GM21737 (cell line): ENCODE measurements around the gene SPRYD3.

Experiments used
- ATAC-seq: cut with Tn5 transposase; IDR thresholded peaks from one replicate; pipeline ENCODE4 v1.9.1; 2021; ENCODE audit warnings: mild to moderate bottlenecking, moderate library complexity; ENCODE audit not compliant: unreplicated experiment

SPRYD3 gene

DNA sequence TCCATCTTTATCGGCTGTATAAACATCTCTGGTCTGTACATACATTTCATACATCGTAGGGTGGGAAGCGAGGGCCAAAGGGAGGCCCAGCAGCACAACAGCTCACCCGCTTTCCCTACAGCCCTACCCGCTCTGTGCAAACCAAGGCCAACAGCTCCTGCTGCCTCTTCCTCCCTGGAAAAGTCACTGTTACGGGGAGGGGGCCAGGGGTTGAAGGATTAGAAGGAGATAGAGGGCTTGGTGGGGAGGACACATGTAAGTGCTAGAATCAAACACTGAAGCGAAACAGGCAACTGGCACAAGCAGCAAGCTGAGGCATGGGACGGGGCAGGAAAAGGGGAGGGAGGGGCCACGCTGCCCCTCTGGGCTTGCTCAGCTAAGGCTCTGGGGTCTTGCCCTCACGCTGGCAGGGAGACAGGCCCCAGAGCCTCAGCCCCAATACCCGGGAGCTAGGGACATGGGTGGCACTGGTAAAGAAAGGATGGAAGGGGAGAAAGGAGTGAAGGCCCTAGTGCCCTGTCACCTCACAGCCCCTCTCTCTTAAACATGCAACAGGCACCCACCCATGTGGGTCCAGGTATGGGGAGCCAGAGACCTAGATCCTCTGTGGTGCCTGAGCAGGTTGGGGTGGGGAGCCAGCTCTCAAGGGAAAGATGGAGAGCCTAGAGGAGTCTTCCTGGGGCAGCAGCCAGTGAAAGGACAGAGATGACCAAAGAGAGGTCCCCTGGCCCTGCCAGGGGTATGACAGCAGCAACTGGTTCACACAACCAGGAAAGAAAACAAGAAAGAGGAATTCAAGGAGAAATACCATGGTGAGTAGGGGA is 14.4 kb downstream of the SPRYD3 start:
- ATAC-seq, result no peak

DNA sequence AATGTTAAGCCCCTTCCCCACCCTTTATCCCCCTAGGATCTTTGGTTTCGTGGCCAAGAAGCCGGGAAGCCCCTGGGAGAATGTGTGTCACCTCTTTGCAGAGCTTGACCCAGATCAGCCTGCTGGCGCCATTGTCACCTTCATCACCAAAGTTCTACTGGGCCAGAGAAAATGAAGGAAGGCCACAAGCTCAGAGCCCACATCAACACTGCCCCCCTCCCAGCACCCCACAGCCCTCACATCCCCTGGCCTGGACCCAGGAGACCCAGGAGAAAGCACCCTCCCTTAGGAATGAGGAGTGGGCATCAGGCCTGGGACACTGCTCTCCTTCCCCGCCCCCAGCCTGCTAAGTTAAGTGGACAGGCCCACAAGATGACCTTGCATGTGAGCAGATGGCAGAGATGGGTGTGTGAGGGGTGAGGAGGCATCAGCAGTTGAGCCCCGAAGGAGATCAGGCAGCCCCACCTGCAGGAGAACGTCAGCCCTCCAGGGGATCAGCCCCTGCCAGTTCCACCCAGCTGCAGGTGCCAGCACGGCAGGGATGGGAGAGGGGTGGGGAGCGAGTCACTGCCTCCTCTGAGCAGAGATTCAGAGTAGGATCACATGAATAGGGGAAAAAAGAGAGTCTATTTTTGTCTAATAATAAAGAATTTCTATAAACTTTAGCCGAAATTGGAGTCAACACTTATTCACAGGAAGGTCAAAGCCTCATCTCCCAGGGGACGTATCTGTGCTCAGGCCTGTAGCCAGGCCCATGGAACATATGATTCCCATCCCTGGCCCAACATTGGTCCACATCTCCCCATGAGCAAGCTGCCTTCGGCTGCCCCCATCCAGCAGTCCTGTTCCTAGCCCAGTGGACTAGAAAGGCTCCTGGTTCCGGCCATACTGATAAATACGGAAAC is 15.2 kb downstream of the SPRYD3 start:
- ATAC-seq, result no peak

DNA sequence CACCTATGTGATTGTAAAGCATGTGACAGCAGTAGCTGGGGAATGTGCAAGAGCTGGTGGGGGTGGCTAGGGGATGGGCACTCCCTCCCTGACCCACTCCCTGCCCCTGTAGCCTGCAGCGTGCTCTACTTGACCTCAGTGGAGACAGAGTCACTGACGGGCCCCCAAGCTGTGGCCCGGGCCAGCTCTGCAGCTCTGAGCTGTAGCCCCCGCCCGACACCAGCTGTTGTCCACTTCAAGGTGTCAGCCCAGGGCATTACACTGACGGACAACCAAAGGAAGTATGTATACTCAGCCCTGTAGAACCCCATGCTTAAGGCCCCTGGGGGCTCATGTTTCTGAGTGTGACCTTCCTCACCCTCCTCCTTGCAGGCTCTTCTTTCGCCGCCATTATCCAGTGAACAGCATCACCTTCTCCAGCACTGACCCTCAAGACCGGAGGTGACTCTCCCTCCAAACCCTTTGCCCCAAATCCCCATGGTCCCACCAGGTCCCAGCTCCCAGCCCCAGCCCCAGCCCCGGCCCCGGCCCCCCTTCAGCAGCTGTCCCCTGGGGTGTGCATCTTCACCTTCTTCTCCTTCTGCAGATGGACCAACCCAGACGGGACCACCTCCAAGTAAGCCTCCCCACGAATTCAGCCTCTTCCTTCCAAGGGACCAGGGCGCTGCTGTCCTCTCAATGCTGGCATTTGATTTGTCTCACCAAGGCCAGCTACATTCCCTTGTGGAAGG is 16.0 kb downstream of the SPRYD3 start:
- ATAC-seq, result no peak

DNA sequence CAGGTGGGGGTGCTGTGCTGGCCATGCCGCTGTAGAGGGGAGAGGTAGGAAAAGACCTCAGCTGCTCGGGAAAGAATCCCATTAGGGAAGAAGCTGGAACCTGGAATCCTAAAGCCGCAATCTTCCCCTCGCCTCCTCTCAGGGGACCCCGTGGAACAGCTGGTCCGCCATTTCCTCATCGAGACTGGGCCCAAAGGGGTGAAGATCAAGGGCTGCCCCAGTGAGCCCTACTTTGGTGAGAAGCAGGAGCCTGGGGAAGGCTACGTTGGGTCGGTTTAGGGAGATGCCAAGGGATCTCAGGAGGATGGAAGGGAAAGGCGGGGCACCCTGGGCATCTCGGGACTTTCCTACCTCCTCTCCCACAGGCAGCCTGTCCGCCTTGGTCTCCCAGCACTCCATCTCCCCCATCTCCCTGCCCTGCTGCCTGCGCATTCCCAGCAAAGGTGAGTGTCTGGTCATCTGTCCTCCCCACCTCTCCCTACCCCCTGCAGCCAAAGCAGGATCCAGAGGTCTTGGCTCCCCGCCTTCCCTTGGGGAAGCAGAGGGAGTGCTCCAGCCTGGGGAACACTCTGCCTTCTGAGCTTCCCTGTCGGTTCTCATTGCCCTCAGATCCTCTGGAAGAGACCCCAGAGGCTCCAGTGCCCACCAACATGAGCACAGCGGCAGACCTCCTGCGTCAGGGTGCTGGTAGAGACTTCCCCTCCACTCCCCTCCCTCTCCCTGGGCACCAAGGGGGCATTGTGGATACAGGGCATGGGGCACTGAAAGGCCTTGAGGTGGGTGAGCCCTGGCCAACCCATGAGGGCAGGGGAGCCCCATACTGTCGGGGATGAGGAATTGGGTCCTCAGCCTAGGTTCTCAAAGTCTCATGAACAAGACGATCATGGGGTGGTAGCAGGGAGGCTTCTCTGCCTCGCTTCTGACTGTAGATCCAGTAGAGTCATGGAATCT is 16.9 kb downstream of the SPRYD3 start:
- ATAC-seq, result no peak

DNA sequence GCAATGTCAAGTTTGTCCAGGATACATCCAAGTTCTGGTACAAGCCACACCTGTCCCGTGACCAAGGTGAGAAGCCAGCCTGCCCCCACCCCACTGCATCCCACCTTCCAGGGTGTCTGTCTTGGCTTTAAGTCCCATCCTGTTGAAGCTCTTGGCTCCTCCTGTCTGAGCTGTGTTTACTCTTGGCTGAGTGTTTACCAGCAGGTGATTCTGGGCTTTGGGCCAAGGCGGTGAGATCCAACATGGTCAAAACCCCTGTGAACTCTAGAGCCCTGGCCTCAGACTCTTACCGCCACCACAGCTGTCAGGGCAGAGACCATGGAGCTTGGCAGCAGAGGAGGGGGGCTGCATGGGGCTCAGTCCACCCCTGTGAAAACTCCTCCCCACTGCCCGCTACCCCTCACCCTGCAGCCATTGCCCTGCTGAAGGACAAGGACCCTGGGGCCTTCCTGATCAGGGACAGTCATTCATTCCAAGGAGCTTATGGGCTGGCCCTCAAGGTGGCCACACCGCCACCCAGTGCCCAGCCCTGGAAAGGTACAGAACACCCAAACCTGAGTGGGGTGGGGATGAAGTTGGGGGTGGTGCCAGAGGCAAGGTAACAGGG is 17.7 kb downstream of the SPRYD3 start:
- ATAC-seq, result no peak

DNA sequence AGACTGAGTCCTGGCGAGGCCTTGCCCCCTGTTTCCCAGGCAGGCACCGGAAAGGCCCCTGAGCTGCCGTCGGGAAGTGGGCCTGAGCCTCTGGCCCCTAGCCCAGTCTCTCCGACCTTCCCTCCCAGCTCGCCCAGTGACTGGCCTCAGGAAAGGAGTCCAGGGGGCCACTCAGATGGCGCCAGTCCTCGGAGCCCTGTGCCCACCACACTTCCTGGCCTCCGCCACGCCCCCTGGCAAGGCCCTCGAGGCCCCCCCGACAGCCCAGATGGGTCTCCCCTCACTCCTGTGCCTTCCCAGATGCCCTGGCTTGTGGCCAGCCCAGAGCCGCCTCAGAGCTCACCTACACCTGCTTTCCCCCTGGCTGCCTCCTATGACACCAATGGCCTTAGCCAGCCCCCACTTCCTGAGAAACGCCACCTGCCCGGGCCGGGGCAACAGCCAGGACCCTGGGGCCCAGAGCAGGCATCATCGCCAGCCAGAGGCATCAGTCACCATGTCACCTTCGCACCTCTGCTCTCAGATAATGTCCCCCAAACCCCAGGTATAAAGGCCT is 18.4 kb downstream of the SPRYD3 start:
- ATAC-seq, result no peak

DNA sequence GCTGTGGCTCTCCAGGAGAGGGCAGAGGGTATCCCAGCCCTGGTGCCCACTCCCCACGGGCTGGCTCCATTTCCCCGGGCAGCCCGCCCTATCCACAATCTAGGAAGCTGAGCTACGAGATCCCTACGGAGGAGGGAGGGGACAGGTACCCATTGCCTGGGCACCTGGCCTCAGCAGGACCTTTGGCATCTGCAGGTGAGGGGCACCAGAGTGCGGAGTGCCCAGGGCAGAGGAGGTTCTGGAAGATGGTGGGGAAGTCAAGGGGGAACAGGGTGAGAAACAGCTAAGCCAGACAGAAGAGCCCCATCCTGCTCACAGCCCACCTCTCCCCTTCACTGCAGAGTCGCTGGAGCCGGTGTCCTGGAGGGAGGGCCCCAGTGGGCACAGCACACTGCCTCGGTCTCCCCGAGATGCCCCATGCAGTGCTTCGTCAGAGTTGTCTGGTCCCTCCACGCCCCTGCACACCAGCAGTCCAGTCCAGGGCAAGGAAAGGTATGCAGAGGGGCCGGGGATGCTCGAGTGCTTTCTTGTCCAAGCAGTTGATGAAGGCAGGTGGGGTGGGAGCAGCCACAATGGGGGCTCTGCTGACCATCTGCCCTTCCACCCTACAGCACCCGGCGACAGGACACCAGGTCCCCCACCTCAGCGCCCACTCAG is 19.0 kb downstream of the SPRYD3 start:
- no peak for ATAC-seq

DNA sequence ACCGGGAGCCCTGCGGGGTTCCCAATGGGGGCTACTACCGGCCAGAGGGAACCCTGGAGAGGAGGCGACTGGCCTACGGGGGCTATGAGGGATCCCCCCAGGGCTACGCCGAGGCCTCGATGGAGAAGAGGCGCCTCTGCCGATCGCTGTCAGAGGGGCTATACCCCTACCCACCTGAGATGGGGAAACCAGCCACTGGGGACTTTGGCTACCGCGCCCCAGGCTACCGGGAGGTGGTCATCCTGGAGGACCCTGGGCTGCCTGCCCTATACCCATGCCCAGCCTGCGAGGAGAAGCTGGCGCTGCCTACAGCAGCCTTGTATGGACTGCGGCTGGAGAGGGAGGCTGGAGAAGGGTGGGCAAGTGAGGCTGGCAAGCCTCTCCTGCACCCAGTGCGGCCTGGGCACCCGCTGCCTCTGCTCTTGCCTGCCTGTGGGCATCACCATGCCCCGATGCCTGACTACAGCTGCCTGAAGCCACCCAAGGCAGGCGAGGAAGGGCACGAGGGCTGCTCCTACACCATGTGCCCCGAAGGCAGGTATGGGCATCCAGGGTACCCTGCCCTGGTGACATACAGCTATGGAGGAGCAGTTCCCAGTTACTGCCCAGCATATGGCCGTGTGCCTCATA is 19.6 kb downstream of the SPRYD3 start:
- ATAC-seq, result no peak

DNA sequence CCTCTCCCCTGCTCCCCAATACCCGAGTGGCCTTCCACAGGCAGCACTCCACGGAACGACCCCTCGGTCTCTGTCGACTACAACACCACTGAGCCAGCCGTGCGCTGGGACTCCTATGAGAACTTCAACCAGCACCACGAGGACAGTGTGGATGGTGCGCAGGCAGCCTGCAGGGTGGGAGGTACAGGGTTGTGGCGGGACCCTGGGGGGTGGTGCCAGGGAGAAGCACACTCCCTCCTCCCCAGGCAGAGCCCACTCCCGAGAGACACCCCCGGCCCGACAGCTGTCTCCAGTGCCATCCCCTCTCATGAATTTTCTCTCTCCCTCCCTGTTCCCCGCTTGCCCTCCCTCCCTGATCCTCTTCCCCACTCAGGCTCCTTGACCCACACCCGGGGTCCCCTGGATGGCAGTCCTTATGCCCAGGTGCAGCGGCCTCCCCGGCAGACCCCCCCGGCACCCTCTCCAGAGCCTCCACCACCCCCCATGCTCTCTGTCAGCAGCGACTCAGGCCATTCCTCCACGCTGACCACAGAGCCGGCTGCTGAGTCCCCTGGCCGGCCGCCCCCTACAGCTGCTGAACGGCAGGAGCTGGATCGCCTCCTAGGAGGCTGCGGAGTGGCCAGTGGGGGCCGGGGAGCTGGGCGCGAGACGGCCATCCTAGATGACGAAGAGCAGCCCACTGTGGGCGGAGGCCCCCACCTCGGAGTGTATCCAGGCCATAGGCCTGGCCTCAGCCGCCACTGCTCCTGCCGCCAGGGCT is 20.3 kb downstream of the SPRYD3 start:
- no peak for ATAC-seq

DNA sequence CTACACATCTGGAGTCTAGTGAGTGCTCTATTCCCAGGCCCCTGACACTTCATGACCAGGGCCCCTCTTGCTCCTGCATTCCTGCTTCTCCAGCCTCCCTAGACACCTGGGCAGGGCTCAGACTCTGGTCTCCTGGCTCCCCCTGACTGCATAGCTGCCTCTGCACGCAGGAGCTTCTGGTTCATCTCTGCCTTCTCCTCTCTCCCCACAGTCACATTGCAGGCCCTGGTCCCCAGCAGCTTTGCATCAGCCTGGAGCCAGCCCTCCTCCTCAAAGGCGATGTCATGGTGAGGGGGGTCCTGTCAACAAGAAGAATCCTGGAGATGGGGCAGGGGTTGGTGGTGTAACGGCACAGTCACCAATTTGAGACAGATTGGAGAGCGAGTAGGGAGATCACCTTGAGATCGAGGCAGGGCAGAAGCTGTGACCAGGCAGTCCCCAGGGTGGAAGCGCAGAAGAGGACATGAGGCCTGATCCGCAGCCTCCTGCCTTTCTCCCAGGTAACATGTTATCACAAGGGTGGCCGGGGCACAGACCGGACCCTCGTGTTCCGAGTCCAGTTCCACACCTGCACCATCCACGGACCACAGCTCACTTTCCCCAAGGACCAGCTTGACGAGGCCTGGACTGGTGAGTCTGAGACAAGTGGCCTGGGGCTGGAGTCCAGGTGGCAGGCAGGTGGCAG is 21.2 kb downstream of the SPRYD3 start:
- ATAC-seq, result no peak

DNA sequence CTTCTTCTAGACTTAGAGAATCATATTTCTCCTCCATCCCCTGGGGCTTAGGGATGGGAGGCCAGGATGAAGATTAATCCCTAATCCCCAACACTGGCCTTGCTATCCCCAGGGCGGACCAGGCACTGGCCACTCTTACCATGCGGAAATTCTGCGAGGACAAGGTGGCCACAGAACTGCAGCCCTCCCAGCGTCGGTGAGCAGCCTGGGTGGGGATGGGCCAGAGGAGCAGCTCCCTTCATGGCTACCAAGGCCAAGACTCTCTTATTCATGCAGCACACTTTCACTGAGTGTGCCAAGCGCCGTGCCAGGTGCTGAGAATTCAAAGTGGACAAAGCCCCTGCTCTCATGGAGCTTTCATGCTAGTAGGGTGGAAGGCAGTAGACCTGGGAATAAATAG is 22.3 kb downstream of the SPRYD3 start:
- no peak for ATAC-seq

DNA sequence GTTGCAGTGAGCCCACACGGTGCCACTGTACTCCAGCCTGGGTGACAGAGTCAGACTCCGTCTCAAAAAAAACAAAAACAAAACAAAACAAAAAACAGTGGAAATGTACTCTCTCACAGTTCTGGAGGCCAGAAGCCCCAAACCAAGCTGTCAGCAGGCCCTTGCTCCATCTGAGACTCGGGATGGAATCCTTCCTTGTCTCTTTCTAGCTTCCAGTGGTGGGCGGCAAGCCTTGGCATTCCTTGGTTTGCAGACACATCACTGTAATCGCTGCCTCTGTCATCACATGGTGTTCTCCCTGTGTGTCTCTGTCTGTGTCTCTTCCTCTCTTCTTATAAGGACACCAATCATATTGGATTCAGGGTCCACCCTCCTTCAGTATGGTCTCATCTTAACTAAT is 22.9 kb downstream of the SPRYD3 start:
- ATAC-seq, result no peak

DNA sequence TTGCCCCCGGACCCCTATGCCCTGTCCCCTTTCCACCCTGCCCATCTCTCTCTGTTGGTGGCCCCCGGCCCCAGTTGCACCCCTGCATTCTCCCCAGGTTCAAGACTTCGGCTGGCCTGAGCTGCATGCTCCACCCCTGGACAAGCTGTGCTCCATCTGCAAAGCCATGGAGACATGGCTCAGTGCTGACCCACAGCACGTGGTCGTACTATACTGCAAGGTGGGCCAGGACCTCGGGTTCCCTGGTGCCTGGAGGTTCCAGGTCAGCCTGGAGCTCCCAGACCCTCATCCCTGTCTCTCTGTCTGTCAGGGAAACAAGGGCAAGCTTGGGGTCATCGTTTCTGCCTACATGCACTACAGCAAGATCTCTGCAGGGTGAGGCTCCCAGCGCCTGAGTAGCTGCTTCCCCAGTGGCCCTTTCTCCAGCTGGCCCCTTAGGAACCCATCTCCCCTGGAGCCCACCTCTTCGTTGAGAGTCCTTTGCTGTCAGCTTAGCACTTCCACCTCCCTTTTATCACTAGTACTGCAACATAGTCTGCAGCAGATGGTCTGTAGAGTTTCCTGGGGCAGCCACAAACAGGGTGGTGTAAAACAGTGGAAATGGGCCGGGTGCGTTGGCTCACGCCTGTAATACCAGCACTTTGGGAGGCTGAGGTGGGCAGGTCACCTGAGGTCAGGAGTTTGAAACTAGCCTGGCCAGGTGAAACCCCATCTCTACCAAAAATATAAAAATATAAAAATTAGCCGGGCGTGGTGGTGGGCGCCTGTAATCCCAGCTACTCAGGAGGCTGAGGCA is 23.5 kb downstream of the SPRYD3 start:
- no peak for ATAC-seq

DNA sequence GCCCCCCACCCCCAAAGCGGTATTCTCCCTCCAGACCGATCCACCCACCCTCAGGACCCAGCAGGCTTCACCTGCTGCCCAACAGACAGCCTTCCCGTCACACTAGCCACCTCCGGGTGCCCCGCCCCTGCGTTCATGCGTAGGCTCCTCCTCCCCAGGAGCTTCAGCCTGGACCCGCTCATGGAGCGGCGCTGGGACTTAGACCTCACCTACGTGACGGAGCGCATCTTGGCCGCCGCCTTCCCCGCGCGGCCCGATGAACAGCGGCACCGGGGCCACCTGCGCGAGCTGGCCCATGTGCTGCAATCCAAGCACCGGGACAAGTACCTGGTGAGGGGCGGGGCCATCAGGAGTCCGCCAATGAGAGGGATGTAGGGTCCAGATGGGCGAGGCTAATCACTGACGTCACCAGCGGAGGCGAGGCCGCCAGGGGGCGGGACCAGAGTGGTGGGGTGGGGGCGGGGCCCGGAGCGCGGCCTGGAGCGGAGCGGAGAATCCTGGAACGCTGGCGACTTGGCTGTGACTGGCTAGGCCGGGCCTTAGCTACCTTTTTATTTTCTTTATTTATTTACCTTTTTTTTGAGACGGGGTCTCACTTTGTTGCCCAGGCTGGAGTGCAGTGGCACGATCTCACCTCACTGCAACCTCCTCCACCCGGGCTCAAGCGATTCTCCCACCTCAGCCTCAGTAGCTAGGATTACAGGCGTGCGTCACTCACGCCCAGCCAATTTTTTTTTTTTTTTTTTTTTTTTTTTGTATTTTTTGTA is 24.9 kb downstream of the SPRYD3 start:
- peak; percentile 77 for ATAC-seq

DNA sequence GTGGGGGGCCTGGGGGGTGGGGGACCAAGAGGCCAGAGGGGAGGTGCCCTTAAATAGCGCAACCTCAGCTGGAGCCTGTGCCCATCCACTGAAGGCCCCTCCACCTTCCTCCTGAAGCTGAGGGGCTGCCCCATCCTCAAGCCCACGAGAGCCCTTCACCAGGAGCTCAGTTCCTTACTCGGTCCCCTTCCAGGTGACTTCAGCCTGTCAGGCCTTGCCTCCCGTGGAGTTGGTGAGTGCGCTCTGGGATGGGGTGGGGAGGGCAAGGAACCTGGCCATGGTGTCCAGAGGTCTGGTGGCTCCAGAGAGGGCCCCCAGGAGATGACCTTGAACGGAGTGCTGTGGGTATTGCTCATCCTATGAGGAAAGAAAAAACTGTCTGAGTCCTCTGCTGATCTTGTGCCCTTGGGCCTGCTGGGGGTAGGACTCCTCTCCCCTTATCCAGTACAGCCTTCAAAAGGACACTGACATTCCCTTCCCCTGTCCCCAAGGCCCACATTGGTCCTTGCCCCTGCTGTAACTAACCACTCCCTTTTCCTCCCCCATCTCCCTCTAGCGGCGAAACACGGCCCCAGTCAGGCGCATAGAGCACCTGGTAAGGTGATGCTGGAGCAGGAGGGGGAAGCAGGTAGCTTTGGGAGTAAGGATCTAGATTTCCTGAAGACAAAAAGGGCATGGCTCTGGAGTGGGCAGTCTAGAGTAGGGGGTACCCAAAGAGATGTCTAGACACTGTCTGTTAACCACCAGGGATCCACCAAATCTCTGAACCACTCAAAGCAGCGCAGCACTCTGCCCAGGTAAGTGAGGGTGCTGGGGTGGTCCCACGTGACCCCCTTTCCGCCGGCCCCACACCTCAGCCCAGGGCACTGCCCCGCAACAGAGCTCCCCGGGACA is 25.7 kb downstream of the SPRYD3 start:
- no peak for ATAC-seq
